Liver (tissue), 9 donors: ENCODE results near the gene SH2D4B. TPM values are rescaled to one million over a fixed set of nuclear protein-coding genes. Genes with fewer than 3 reads are reported as not detected.
A peak's percentile ranks its signal among the peaks of the same experiment; 100 is the strongest.

Experiments
- DNase-seq: peaks from one replicate; pipeline ENCODE4 v3.0.0-alpha.2; 2017; ENCODE audit warnings: low spot score
- H3K27ac ChIP-seq, 2 donors: one replicate each; pipeline ENCODE4 v1.7.0; 2013; ENCODE audit warnings: inconsistent platforms in 2 of 2, low read length in 2 of 2, control low read depth in 1 of 2, low read depth in 1 of 2, mild to moderate bottlenecking in 1 of 2
- H3K27me3 ChIP-seq, 4 donors: one replicate each; pipeline versions ENCODE4 v1.6.1 to v1.7.0; 2013; ENCODE audit warnings: low read length in 3 of 4, inconsistent platforms in 1 of 4, mild to moderate bottlenecking in 1 of 4, moderate library complexity in 1 of 4; ENCODE audit not compliant: control insufficient read depth in 4 of 4, insufficient read depth in 4 of 4
- H3K36me3 ChIP-seq, 4 donors: one replicate each; pipeline versions ENCODE4 v1.6.1 to v1.7.0; 2013; ENCODE audit warnings: low read length in 3 of 4, mild to moderate bottlenecking in 3 of 4, low read depth in 1 of 4, moderate library complexity in 1 of 4; ENCODE audit not compliant: control insufficient read depth in 4 of 4, insufficient read depth in 3 of 4
- H3K4me1 ChIP-seq, 4 donors: one replicate each; pipeline versions ENCODE4 v1.6.1 to v1.7.0; 2013; ENCODE audit warnings: low read length in 3 of 4, mild to moderate bottlenecking in 3 of 4, moderate library complexity in 1 of 4; ENCODE audit not compliant: control insufficient read depth in 4 of 4, insufficient read depth in 4 of 4
- H3K4me3 ChIP-seq, 3 donors: one replicate each; pipeline versions ENCODE4 v1.6.1 to v1.7.0; 2013; ENCODE audit warnings: low read length in 3 of 3, control low read depth in 1 of 3, low read depth in 1 of 3, mild to moderate bottlenecking in 1 of 3
- H3K9ac ChIP-seq, 2 donors: one replicate each; pipeline ENCODE4 v1.7.0; 2013; ENCODE audit warnings: low read length in 2 of 2, mild to moderate bottlenecking in 2 of 2, moderate library complexity in 2 of 2, control low read depth in 1 of 2, low read depth in 1 of 2
- H3K9me3 ChIP-seq, 4 donors: one replicate each; pipeline versions ENCODE4 v1.6.1 to v1.7.0; 2013; ENCODE audit warnings: low read length in 3 of 4; ENCODE audit not compliant: control insufficient read depth in 4 of 4
- EGR1 ChIP-seq, 2 donors: IDR thresholded peaks; 2 replicates each; pipeline ENCODE4 v1.6.1; 2016 to 2018; ENCODE audit warnings: antibody characterized with exemption in 2 of 2, low read depth in 2 of 2
- FOXA2 ChIP-seq: IDR thresholded peaks from 2 replicates; pipeline ENCODE4 v1.6.1; 2016; ENCODE audit warnings: antibody characterized with exemption
- GABPA ChIP-seq, 2 donors: IDR thresholded peaks in 1 of 2; conservative IDR thresholded peaks in 1 of 2; 2 replicates each; pipeline ENCODE4 v1.6.1; 2016; ENCODE audit warnings: antibody characterized with exemption in 2 of 2, mild to moderate bottlenecking in 1 of 2, moderate library complexity in 1 of 2
- HNF4A ChIP-seq, 2 donors: conservative IDR thresholded peaks; 2 replicates each; pipeline ENCODE4 v1.6.1; 2016; ENCODE audit warnings: antibody characterized with exemption in 2 of 2, mild to moderate bottlenecking in 2 of 2
- HNF4G ChIP-seq: IDR thresholded peaks from 2 replicates; pipeline ENCODE4 v1.6.1; 2016; ENCODE audit warnings: antibody characterized with exemption
- JUND ChIP-seq, 2 donors: IDR thresholded peaks; 2 replicates each; pipeline ENCODE4 v1.6.1; 2016; ENCODE audit warnings: antibody characterized with exemption in 2 of 2
- MAX ChIP-seq: IDR thresholded peaks from 2 replicates; pipeline ENCODE4 v1.6.1; 2016; ENCODE audit warnings: antibody characterized with exemption
- REST ChIP-seq: IDR thresholded peaks from 2 replicates; pipeline ENCODE4 v1.6.1; 2016; ENCODE audit warnings: antibody characterized with exemption, mild to moderate bottlenecking
- RXRA ChIP-seq, 2 donors: IDR thresholded peaks; 2 replicates each; pipeline ENCODE4 v1.6.1; 2017 to 2018; ENCODE audit warnings: antibody characterized with exemption in 2 of 2, mild to moderate bottlenecking in 1 of 2
- ZBTB33 ChIP-seq: IDR thresholded peaks from 2 replicates; pipeline ENCODE4 v1.6.1; 2016; ENCODE audit warnings: antibody characterized with exemption
- WGBS: extraction: QIAGEN DNeasy Blood & Tissue Kit; methylation state at CpG from one replicate; pipeline ENCODE4 v1.1.7; 2013; 5-methylcytosine and 5-hydroxymethylcytosine counted together
- polyA plus RNA-seq, 2 donors: library from polyadenylated mRNA; stranded (reverse) in 1 of 2; unstranded in 1 of 2; fragments of 200-250 nt in 1 of 2; fragments of >200 nt in 1 of 2; fragmentation: Nextera tagmentation in 1 of 2; extraction: Ambion mirVana in 1 of 2; gene quantifications; one replicate each; pipeline versions ENCODE4 v1.2.1 to v1.2.3, GENCODE V29; 2013 to 2015
- total RNA-seq, 2 donors: library from RNA; depleted of rRNA; stranded (reverse); fragments of >200 nt; gene quantifications; one replicate each; pipeline ENCODE4 v1.2.3, GENCODE V29; 2014
- donor health status: healthy.
- donor health status: healthy.
- donor health status: healthy.
- donor health status: healthy.
- donor health status: healthy.

The SH2D4B gene
- total and polyA plus RNA-seq, 4 donors, result 0.19 TPM; not detected in 3

- Histone ChIP-seq H3K27ac (peak overlapping the region in 1 of 2 donors; percentile 95), H3K4me3 (no peak overlapping the region), H3K36me3 (peaks cover 0 to 2% (median 0%) of the 10 kb centered on the region in 4 donors), H3K9me3 (no peaks in the 10 kb centered on the region), H3K27me3 (no peaks in the 10 kb centered on the region), H3K9ac (no peak overlapping the region), H3K4me1 (peaks cover 20 to 58% (median 50%) of the 10 kb centered on the region in 4 donors)
- DNase-seq, result no peak
- TF ChIP-seq HNF4A (conservative IDR thresholded peaks at IDR 0.05) (no peak), ZBTB33 (no peak), HNF4G (no peak), RXRA (IDR thresholded peaks at IDR 0.05) (no peak), FOXA2 (no peak), MAX (no peak), REST (no peak), JUND (IDR thresholded peaks at IDR 0.05) (no peak)
- WGBS, result 77% methylated on average over 6 of the region's 6 CpGs
Observed at GRCh38 chr10:80492848-80493521, 44.7 kb upstream of the SH2D4B start.

GRCh38 chr10:80493522-80494051 is 44.1 kb upstream of the SH2D4B start:
- Histone ChIP-seq H3K27ac (peak overlapping the region in 1 of 2 donors; percentile 2), H3K4me1 (peaks cover 24 to 59% (median 54%) of the 10 kb centered on the region in 4 donors), H3K36me3 (peaks cover 0 to 2% (median 0%) of the 10 kb centered on the region in 4 donors), H3K9ac (no peak overlapping the region), H3K4me3 (no peak overlapping the region), H3K9me3 (no peaks in the 10 kb centered on the region), H3K27me3 (no peaks in the 10 kb centered on the region)
- no peak for DNase-seq
- TF ChIP-seq EGR1 (IDR thresholded peaks at IDR 0.05; ENCODE audit: low read depth in 2 of 2), result no peak
- TF ChIP-seq GABPA (IDR thresholded peaks at IDR 0.05 in 1 of 2, conservative IDR thresholded peaks at IDR 0.05 in 1 of 2), result no peak
- no peak for TF ChIP-seq HNF4A (conservative IDR thresholded peaks at IDR 0.05)
- no peak for TF ChIP-seq REST
- WGBS, result 77% methylated on average over 4 of the region's 4 CpGs
